Trophoblast cell (in vitro differentiated cells and primary cell): ENCODE measurements around the gene RUVBL2.
"Not testable (repeated sequence)": the region's sequence is repeated elsewhere in the genome, so short reads cannot be mapped to it uniquely, and the experiment has no call there.

Source experiments
- DNase-seq, 2 donors: peaks; one replicate each; pipeline ENCODE4 v3.0.0-alpha.2; 2016
- H2AFZ ChIP-seq: 2 replicates; pipeline ENCODE4 v1.6.1; 2013; ENCODE audit warnings: low read length, moderate library complexity, mild to moderate bottlenecking; ENCODE audit not compliant: insufficient read depth, poor library complexity
- H2AK5ac ChIP-seq: 2 replicates; pipeline ENCODE4 v1.6.1; 2013; ENCODE audit warnings: mild to moderate bottlenecking, low read length
- H2BK120ac ChIP-seq: 2 replicates; pipeline ENCODE4 v1.6.1; 2013; ENCODE audit warnings: low read length, mild to moderate bottlenecking, moderate library complexity; ENCODE audit not compliant: insufficient read depth, poor library complexity
- H2BK12ac ChIP-seq: 2 replicates; pipeline ENCODE4 v1.6.1; 2013; ENCODE audit warnings: mild to moderate bottlenecking, low read length, moderate library complexity
- H2BK5ac ChIP-seq: 2 replicates; pipeline ENCODE4 v1.6.1; 2013; ENCODE audit warnings: low read length, low read depth, moderate library complexity, mild to moderate bottlenecking; ENCODE audit not compliant: poor library complexity
- H3K14ac ChIP-seq: 2 replicates; pipeline ENCODE4 v1.6.1; 2013; ENCODE audit warnings: mild to moderate bottlenecking, low read length
- H3K18ac ChIP-seq: 2 replicates; pipeline ENCODE4 v1.6.1; 2013; ENCODE audit warnings: mild to moderate bottlenecking, low read length
- H3K23ac ChIP-seq: 2 replicates; pipeline ENCODE4 v1.6.1; 2013; ENCODE audit warnings: low read length
- H3K27ac ChIP-seq: 2 replicates; pipeline ENCODE4 v1.5.1; 2013; ENCODE audit warnings: low read depth, mild to moderate bottlenecking, inconsistent platforms, low read length, moderate library complexity
- H3K27me3 ChIP-seq: 2 replicates; pipeline ENCODE4 v1.6.1; 2013; ENCODE audit warnings: inconsistent platforms, mild to moderate bottlenecking, low read length, moderate library complexity; ENCODE audit not compliant: insufficient read depth
- H3K36me3 ChIP-seq, 2 experiments: 1 replicate in 1 of 2; 2 replicates in 1 of 2; pipeline ENCODE4 v1.6.1; 2013; ENCODE audit warnings: low read length in 2 of 2, mild to moderate bottlenecking in 2 of 2, moderate library complexity in 1 of 2; ENCODE audit not compliant: insufficient read depth in 2 of 2, control insufficient read depth in 1 of 2
- H3K4ac ChIP-seq: 2 replicates; pipeline ENCODE4 v1.6.1; 2013; ENCODE audit warnings: low read depth, mild to moderate bottlenecking, low read length, moderate library complexity
- H3K4me1 ChIP-seq, 2 experiments: 1 replicate in 1 of 2; 2 replicates in 1 of 2; pipeline ENCODE4 v1.6.1; 2013; ENCODE audit warnings: low read length in 2 of 2, mild to moderate bottlenecking in 2 of 2, moderate library complexity in 1 of 2; ENCODE audit not compliant: insufficient read depth in 2 of 2, control insufficient read depth in 1 of 2
- H3K4me2 ChIP-seq: 2 replicates; pipeline ENCODE4 v1.6.1; 2013; ENCODE audit warnings: inconsistent platforms, mild to moderate bottlenecking, low read length, moderate library complexity
- H3K4me3 ChIP-seq: 2 replicates; pipeline ENCODE4 v1.5.1; 2013; ENCODE audit warnings: mild to moderate bottlenecking, low read depth, low read length, inconsistent platforms
- H3K79me1 ChIP-seq: one replicate; pipeline ENCODE4 v1.6.1; 2013; ENCODE audit warnings: low read length
- H3K79me2 ChIP-seq: 2 replicates; pipeline ENCODE4 v1.6.1; 2013; ENCODE audit warnings: low read length, mild to moderate bottlenecking; ENCODE audit not compliant: control insufficient read depth, insufficient read depth, poor library complexity
- H3K9ac ChIP-seq: 2 replicates; pipeline ENCODE4 v1.6.1; 2013; ENCODE audit warnings: mild to moderate bottlenecking, low read length
- H3K9me3 ChIP-seq: 2 replicates; pipeline ENCODE4 v1.6.1; 2013; ENCODE audit warnings: low read depth, mild to moderate bottlenecking, control low read depth, inconsistent platforms, low read length; ENCODE audit not compliant: insufficient read depth
- H4K12ac ChIP-seq: 2 replicates; pipeline ENCODE4 v1.6.1; 2013; ENCODE audit warnings: low read depth, mild to moderate bottlenecking, low read length, moderate library complexity
- H4K8ac ChIP-seq: 2 replicates; pipeline ENCODE4 v1.6.1; 2013; ENCODE audit warnings: low read depth, mild to moderate bottlenecking, low read length, moderate library complexity
- H4K91ac ChIP-seq: one replicate; pipeline ENCODE4 v1.6.1; 2013; ENCODE audit warnings: low read depth, mild to moderate bottlenecking, low read length, moderate library complexity
- WGBS: extraction: QIAGEN DNeasy Blood & Tissue Kit; methylation state at CpG from one replicate; pipeline ENCODE4 v1.1.7; 2013; ENCODE audit warnings: missing lambda C conversion rate; ENCODE audit not compliant: insufficient read length, insufficient coverage; ENCODE audit errors: extremely low coverage; 5-methylcytosine and 5-hydroxymethylcytosine counted together

Gene RUVBL2

DNA sequence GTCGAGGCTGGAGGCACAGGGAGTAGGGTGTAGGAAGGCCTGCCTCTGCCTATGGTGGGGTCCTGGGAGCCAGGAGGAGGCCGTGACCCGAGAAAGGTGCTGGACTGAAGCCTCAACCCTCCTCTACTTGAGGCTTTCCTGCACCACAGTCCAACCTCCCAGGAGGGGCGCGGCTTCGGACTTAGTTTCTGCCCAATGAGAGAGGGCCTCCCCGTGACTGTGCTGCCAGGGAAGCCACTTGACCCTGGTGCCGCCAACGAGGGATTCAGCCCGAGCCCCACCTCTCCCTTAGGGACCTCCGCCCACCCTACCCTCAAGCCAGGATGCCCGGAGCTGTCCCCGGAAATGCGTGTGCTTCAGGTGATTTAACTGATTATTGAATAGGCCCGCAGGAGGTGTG is 30.5 kb downstream of the RUVBL2 start, which contains the start of gene CGB3:
TSS of gene CGB3 (minus strand) at position 101 of the 400 bp plus-strand sequence. CDS start 362 bp downstream, outside the sequence.
- DNase-seq, H3K27ac ChIP-seq, H3K14ac ChIP-seq, H2BK5ac ChIP-seq, H2BK120ac ChIP-seq, H2AK5ac ChIP-seq, H4K91ac ChIP-seq, H4K8ac ChIP-seq, H4K12ac ChIP-seq, H3K79me1 ChIP-seq, H3K18ac ChIP-seq, H2AFZ ChIP-seq, H3K4me2 ChIP-seq, H3K23ac ChIP-seq, H3K9ac ChIP-seq, H2BK12ac ChIP-seq, H3K4me1 ChIP-seq, H3K4ac ChIP-seq, H3K4me3 ChIP-seq, H3K36me3 ChIP-seq, H3K79me2 ChIP-seq, H3K27me3 ChIP-seq, H3K9me3 ChIP-seq: not testable (repeated sequence)
- WGBS = no CpG with 5 or more reads among the region's 15 CpGs

- not testable (repeated sequence) for H4K91ac ChIP-seq, H2BK5ac ChIP-seq, H3K4me1 ChIP-seq, H3K9ac ChIP-seq, H4K8ac ChIP-seq, H2BK120ac ChIP-seq, H2AFZ ChIP-seq, H3K79me2 ChIP-seq, H3K9me3 ChIP-seq, H3K27me3 ChIP-seq, H3K4me2 ChIP-seq, H3K27ac ChIP-seq, H4K12ac ChIP-seq, H3K79me1 ChIP-seq, DNase-seq, H3K36me3 ChIP-seq, H3K14ac ChIP-seq, H3K4ac ChIP-seq, H3K23ac ChIP-seq, H2AK5ac ChIP-seq, H3K18ac ChIP-seq, H3K4me3 ChIP-seq, H2BK12ac ChIP-seq
- WGBS = no CpG with 5 or more reads among the region's 6 CpGs
These were observed 31.4 kb downstream of the RUVBL2 start for GRCh38 chr19:49025088-49025487.

DNA sequence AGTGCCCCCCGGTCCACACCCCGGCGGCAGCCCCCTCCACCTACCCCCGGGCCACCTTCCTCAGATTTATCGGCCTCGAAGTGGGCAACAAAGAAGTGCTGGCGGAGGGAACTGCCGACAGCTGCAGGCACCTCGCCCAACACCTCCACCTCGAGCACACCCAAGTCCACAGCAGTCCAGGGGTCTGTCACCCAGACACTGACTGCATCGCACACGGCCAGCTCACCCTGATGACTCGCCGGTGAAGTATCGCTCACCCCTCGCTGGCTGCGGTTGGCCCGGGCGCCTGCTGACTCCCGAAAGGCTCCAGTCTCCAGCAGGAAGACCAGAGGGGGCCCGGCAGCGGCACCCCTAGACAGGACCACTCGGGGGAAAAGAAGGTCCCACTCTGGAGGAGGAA is 31.9 kb downstream of the RUVBL2 start:
- not testable (repeated sequence) for H4K12ac ChIP-seq, H3K27ac ChIP-seq, H3K18ac ChIP-seq, H3K23ac ChIP-seq, H3K36me3 ChIP-seq, H3K27me3 ChIP-seq, H4K91ac ChIP-seq, H2AK5ac ChIP-seq, DNase-seq, H3K4ac ChIP-seq, H3K4me2 ChIP-seq, H3K4me1 ChIP-seq, H3K4me3 ChIP-seq, H2BK12ac ChIP-seq, H3K9me3 ChIP-seq, H3K14ac ChIP-seq, H3K79me2 ChIP-seq, H3K79me1 ChIP-seq, H2BK120ac ChIP-seq, H3K9ac ChIP-seq, H2AFZ ChIP-seq, H2BK5ac ChIP-seq, H4K8ac ChIP-seq
- WGBS = no CpG with 5 or more reads among the region's 23 CpGs

GRCh38 chr19:49028686-49029085 is 35.0 kb downstream of the RUVBL2 start:
- H3K9me3 ChIP-seq, DNase-seq, H2BK120ac ChIP-seq, H3K4me2 ChIP-seq, H3K23ac ChIP-seq, H3K27ac ChIP-seq, H3K9ac ChIP-seq, H3K18ac ChIP-seq, H3K27me3 ChIP-seq, H3K4me3 ChIP-seq, H4K12ac ChIP-seq, H4K8ac ChIP-seq, H3K4ac ChIP-seq, H2BK5ac ChIP-seq, H3K79me1 ChIP-seq, H4K91ac ChIP-seq, H2BK12ac ChIP-seq, H3K4me1 ChIP-seq, H2AK5ac ChIP-seq, H3K36me3 ChIP-seq, H3K14ac ChIP-seq, H2AFZ ChIP-seq, H3K79me2 ChIP-seq: not testable (repeated sequence)
- WGBS = no CpG with 5 or more reads among the region's 9 CpGs
